NCI-H446 treated with DMSO at 0.1 percent for 48 hours (cell line): ENCODE data around the gene PEX11B.

ENCODE experiments used
- DNase-seq: peaks from one replicate; lab custom pipeline; 2025; lab: John Stamatoyannopoulos, UW

Gene PEX11B

DNA sequence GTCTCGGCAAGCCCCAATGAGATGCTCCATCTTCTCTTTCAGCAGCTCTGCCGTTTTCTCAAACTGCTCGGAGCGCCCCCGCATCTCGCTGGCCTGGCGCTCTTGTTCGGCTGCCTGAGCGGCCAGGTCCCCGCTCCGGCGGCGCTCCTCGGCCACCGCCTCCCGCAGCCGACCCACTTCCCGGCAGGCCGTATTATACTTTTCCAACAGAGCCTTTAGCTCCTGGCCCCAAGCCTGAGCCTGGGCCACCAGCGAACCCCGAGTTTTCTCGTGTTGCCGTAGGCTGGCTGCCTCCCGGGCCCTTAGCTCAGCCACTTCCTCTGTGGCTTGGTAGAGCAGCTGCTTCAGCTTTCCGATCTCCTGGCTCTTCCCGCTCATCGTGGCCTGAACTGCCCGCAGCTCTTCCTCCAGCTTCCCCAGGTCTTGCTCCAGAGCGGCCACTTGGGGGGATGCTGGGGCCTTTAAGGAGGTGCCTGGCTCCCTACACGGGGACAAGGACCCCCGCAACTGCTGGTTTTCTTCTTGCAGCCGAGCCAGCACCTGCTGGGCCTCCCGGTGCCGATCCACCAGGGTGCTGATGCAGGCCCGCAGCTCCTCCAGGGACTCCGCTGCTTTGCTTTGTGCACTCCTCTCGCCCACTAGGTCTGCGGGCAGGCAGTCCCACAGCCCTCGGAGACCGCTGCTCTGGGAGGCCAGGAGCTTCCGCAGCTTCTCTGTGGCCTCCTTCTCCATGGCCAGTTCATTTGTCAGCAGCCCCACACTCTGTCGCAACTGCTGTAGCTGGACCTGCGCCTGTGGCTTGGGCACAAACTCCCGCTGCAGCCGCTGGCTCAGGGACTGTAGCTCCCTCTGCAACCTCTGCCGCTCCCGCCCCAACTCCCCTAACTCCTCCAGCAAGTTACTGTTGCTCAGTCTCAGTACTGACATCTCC, 46.3 kb downstream of the PEX11B start:
- DNase-seq = no peak

- no peak for DNase-seq
These were observed 50.3 kb downstream of the PEX11B start for GRCh38 chr1:145868232-145868631.

DNA sequence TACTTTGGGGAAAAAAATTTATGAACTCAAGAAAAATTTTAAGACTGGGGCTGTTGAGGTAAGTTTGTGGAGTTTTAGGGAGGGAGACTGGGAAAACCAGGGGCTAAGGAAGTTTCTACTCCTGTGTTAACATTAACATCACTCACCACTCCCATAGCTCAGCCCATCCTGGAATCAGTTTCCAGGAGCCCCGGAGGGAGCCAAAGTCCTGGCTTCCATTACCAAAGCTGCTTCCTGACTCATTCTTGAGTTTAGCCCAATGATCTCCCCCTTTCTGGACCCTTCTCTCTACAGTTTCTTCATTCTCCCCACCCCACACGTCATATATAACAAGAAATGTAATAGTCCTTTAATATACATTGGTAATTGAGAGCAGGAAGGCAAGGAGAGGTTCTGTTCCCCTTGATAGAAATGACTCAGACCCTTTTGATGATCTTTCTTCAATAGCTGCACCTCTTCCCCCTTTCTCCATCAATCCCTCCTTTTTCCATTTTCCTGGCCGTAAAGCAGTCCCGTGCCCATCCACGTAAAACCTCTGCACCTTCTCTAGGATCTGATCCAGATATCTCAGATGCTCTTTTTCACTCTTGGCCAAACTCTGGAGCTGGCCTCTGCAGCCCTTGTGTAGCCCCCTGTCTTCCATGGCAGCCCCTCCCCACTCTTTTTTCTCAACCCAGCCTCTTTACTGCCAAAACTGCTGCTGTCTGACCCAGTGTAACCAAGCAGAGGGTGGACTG, 55.1 kb downstream of the PEX11B start:
- DNase-seq = no peak
